ENCODE results near the gene SHOC2.

SHOC2 gene

GRCh38 chr10:110919349-110919931 is at the start of gene SHOC2:
Gene SHOC2, plus strand, starts transcription at chr10:110919604. Its CDS starts 44,755 bp downstream, at chr10:110964359.
- peak within 1 kb of the TSS; percentile 96 for H3K27ac ChIP-seq
- peak; percentile 33 for DNase-seq (ENCODE audit: low read depth, low spot score)

- no peak for DNase-seq (ENCODE audit: low read depth, low spot score)
These were observed 48.5 kb upstream of the SHOC2 start for GRCh38 chr10:110870823-110871297.

GRCh38 chr10:110871298-110872084 is 47.9 kb upstream of the SHOC2 start, which contains the start of gene PDCD4:
Gene PDCD4, plus strand, starts transcription at chr10:110871928. Its CDS starts 4,100 bp downstream, at chr10:110876028.
- peak within 1 kb of the TSS; percentile 59 for H3K27ac ChIP-seq
- DNase-seq (ENCODE audit: low read depth, low spot score), result peak; percentile 68

More at GRCh38 chr10:110870823-110871297, 48.5 kb upstream of the SHOC2 start:
- peak overlapping the region; percentile 59 for H3K27ac ChIP-seq

GRCh38 chr10:110872145-110872983 is 47.0 kb upstream of the SHOC2 start:
- no peak for DNase-seq (ENCODE audit: low read depth, low spot score)
- H3K27ac ChIP-seq, result peak overlapping the region; percentile 59

- no peak for DNase-seq (ENCODE audit: low read depth, low spot score)
- peak overlapping the region; percentile 59 for H3K27ac ChIP-seq
These were observed 46.1 kb upstream of the SHOC2 start for GRCh38 chr10:110872984-110873923.

- H3K27ac ChIP-seq, result no peak overlapping the region
- no peak for DNase-seq (ENCODE audit: low read depth, low spot score)
These were observed 45.5 kb upstream of the SHOC2 start for GRCh38 chr10:110873951-110874350.

- no peak for DNase-seq (ENCODE audit: low read depth, low spot score)
- no peak overlapping the region for H3K27ac ChIP-seq
These were observed 43.4 kb upstream of the SHOC2 start for GRCh38 chr10:110876000-110876399.

GRCh38 chr10:110876788-110877187 is 42.6 kb upstream of the SHOC2 start:
- no peak for DNase-seq (ENCODE audit: low read depth, low spot score)
- no peak overlapping the region for H3K27ac ChIP-seq

GRCh38 chr10:110880012-110880411 is 39.4 kb upstream of the SHOC2 start:
- no peak overlapping the region for H3K27ac ChIP-seq
- no peak for DNase-seq (ENCODE audit: low read depth, low spot score)

- no peak for DNase-seq (ENCODE audit: low read depth, low spot score)
- H3K27ac ChIP-seq, result no peak overlapping the region
These were observed 38.2 kb upstream of the SHOC2 start for GRCh38 chr10:110881247-110881646.

- DNase-seq (ENCODE audit: low read depth, low spot score), result no peak
- no peak overlapping the region for H3K27ac ChIP-seq
These were observed 37.5 kb upstream of the SHOC2 start for GRCh38 chr10:110881905-110882304.

- no peak overlapping the region for H3K27ac ChIP-seq
- no peak for DNase-seq (ENCODE audit: low read depth, low spot score)
These were observed 35.5 kb upstream of the SHOC2 start for GRCh38 chr10:110883924-110884323.

- no peak overlapping the region for H3K27ac ChIP-seq
- no peak for DNase-seq (ENCODE audit: low read depth, low spot score)
These were observed 33.3 kb upstream of the SHOC2 start for GRCh38 chr10:110885932-110886674.

GRCh38 chr10:110887560-110887959 is 31.8 kb upstream of the SHOC2 start:
- H3K27ac ChIP-seq, result no peak overlapping the region
- no peak for DNase-seq (ENCODE audit: low read depth, low spot score)

- H3K27ac ChIP-seq, result no peak overlapping the region
- no peak for DNase-seq (ENCODE audit: low read depth, low spot score)
These were observed 26.7 kb upstream of the SHOC2 start for GRCh38 chr10:110892602-110893288.

- no peak for DNase-seq (ENCODE audit: low read depth, low spot score)
- H3K27ac ChIP-seq, result no peak overlapping the region
These were observed 25.7 kb upstream of the SHOC2 start for GRCh38 chr10:110893559-110894179.

GRCh38 chr10:110897184-110897583 is 22.2 kb upstream of the SHOC2 start:
- DNase-seq (ENCODE audit: low read depth, low spot score), result no peak
- no peak overlapping the region for H3K27ac ChIP-seq

GRCh38 chr10:110898391-110898790 is 21.0 kb upstream of the SHOC2 start:
- no peak for DNase-seq (ENCODE audit: low read depth, low spot score)
- no peak overlapping the region for H3K27ac ChIP-seq
